GM19023 (cell line): ENCODE measurements around the gene ERGIC2.
"Not testable (repeated sequence)": the region's sequence is repeated elsewhere in the genome, so short reads cannot be mapped to it uniquely, and the experiment has no call there.

ENCODE experiments used
- ATAC-seq: cut with Tn5 transposase; IDR thresholded peaks from one replicate; pipeline ENCODE4 v1.9.1; 2021; ENCODE audit warnings: mild to moderate bottlenecking, moderate library complexity; ENCODE audit not compliant: unreplicated experiment

The ERGIC2 gene

DNA sequence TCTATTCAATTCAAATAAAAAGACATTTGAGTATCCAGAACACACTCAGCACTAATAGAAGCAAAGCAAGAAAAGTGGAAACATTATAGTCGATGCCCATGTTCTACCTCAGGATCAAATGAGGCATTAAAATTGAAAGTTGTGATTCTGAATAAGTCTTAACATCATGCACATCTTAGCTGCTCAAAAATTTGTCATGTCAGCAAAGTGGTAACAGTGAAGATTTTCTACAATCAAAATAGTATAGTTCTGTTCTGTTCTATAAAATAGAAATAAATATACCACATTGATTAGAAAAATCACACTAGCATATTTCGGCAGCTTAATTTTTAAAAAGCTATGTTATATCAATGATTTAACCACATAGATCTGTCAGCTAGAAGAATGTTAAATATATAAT, 74.7 kb downstream of the ERGIC2 start:
- no peak for ATAC-seq

GRCh38 chr12:29304388-29304787, 76.6 kb downstream of the ERGIC2 start:
- no peak for ATAC-seq

DNA sequence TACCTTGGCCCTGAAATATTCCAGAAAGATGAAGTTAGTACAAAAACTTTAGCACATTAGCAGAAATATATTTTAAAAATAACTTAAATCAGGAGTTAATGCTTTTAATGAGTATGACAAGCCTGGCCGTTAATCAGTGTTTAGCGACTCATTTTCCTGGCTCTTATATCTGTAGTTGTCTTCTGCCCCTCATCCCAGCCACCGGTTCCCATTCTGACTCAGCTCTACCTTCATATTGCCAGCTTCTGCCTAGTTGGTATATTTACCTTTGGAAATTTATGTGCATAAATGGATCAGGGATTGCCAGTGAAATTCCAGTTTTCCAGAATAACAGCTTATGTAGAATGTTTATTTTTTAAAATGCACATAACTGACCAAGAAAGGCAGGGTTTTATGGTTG, 79.9 kb downstream of the ERGIC2 start:
- ATAC-seq, result no peak

DNA sequence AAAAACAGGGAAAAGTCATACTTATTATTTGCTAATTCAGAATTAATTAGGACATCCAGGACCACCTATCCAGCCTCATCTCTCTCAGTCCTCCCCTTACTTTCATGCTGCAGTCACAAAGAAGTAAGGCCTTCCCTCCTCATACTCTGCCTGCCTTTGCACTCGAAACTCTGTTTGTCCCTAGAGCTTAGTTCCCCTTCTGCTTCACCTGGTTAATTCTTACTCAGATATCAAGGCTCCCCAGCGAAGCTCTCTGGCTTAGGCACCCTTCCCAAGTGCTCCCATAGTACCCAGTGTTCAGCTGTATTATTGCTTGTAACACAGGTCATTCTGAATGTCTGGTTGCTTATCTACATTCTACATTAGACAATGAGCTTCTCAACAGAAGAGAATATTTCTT, 81.3 kb downstream of the ERGIC2 start:
- ATAC-seq, result no peak

DNA sequence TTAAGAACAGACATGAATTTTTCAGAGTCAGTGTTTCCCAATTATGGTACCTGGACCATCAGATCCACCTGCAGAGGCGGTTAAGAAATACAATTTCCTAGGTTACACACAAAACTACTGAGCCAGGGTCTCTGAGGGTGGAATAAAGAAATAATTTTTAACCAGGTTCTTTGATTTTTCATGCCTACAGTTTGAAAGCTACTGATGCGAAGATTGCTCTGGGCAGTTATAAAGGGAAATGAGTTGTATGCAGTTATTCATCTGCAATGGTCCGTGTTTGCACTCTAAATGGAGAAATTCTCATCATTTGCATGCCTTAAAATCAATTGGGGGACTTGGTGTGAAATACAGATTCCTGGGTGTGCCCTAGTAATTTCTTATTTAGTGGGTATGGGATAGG, 89.7 kb downstream of the ERGIC2 start:
- ATAC-seq, result no peak

DNA sequence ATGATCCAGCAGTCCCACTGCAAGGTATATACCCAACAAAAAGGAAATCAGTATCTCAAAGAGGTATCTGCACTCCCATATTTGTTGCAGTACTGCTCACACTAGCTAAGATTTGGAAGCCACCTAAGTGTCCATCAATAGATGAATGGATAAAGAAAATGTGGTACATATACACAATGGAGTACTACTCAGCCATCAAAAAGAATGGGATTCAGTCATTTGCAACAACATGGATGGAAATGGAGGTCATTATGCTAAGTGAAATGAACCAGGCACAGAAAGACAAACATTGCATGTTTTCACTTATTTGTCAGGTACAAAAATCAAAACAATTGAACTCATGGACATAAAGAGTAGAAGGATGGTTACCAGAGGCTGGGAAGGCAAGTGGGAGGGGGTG, 90.5 kb downstream of the ERGIC2 start:
- ATAC-seq, result not testable (repeated sequence)

DNA sequence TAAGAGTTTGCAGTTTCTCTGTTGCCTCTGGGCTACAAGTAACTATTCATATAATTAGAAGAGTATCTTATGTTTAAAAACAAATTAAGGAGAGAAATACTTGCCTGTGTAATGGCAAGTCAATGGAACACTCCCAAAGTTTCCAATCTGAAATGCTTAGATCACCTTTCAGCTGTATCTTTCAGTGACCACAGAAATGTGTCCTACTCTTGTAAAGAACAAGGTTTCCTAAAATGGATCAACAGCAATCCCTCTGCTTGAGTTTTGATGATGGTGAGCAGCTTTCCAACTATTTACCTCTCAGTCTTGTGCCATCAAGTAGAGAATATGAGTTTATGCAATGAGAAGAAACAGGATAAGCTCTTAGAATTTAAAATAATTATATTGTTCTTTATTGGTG, 92.9 kb downstream of the ERGIC2 start:
- no peak for ATAC-seq

DNA sequence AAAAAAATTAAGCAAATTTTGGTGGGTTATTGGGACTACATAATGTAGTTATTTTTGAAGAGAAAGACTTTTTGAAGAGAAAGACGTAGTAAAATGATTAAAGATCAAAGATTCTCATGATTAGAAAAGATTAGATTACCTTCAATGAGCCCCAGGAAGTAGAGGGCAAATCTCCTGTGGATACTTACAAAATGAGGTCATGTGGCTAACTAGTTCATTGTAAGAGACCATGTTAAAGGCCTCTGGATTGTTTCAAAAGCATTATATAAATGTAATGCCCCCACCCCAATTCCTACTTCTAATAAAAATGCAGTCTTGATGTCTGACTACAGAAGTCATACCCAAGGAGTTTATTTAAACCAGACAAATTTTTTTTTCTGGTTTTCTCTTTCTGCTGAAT, 93.3 kb downstream of the ERGIC2 start:
- ATAC-seq, result no peak
